Nephron (organoid): ENCODE measurements around the gene SOX10.

ENCODE experiments used
- H3K27ac Mint-ChIP-seq, 3 experiments: 2 replicates each; pipeline ENCODE4 v1.8.0; 2020; ENCODE audit warnings: mixed read lengths in 3 of 3, mild to moderate bottlenecking in 2 of 3, moderate library complexity in 1 of 3
- H3K27me3 Mint-ChIP-seq: 2 replicates; pipeline ENCODE4 v1.8.0; 2021; ENCODE audit warnings: low read depth, mild to moderate bottlenecking, moderate library complexity, mixed read lengths
- H3K36me3 Mint-ChIP-seq: 2 replicates; pipeline ENCODE4 v1.8.0; 2020; ENCODE audit warnings: low read depth, mixed read lengths
- H3K4me1 Mint-ChIP-seq: 2 replicates; pipeline ENCODE4 v1.8.0; 2020; ENCODE audit warnings: mixed read lengths
- H3K4me3 Mint-ChIP-seq, 3 experiments: 2 replicates each; pipeline ENCODE4 v1.8.0; 2020; ENCODE audit warnings: mild to moderate bottlenecking in 3 of 3, mixed read lengths in 3 of 3, moderate library complexity in 2 of 3
- H3K9me3 Mint-ChIP-seq: 2 replicates; pipeline ENCODE4 v1.8.0; 2020; ENCODE audit warnings: mixed read lengths
- CTCF ChIP-seq, 3 experiments: fragments of 200-600 bp; sonication (generic); IDR thresholded peaks; one replicate each; pipeline ENCODE4 v1.5.0; 2021; ENCODE audit warnings: antibody characterized with exemption in 3 of 3; ENCODE audit not compliant: unreplicated experiment in 3 of 3

The SOX10 gene

GRCh38 chr22:37991731-37992442, 7.5 kb upstream of the SOX10 start:
- Mint-ChIP-seq H3K4me3 (no peak overlapping the region), H3K27ac (no peak overlapping the region), H3K27me3 (no peaks in the 10 kb centered on the region), H3K9me3 (no peaks in the 10 kb centered on the region), H3K36me3 (no peaks in the 10 kb centered on the region), H3K4me1 (peaks cover 2% of the 10 kb centered on the region)
- TF ChIP-seq CTCF (IDR thresholded peaks at IDR 0.05; ENCODE audit: unreplicated experiment in 3 of 3) = no peak

GRCh38 chr22:37990862-37991261, 6.5 kb upstream of the SOX10 start:
- no peaks in the 10 kb centered on the region for H3K36me3 Mint-ChIP-seq
- no peak for TF ChIP-seq CTCF (IDR thresholded peaks at IDR 0.05; ENCODE audit: unreplicated experiment in 3 of 3)
- no peak overlapping the region for H3K4me3 Mint-ChIP-seq
- H3K4me1 Mint-ChIP-seq = no peaks in the 10 kb centered on the region
- H3K27me3 Mint-ChIP-seq = no peaks in the 10 kb centered on the region
- H3K9me3 Mint-ChIP-seq = no peaks in the 10 kb centered on the region
- no peak overlapping the region for H3K27ac Mint-ChIP-seq

GRCh38 chr22:37990301-37990700, 5.9 kb upstream of the SOX10 start:
- H3K27ac Mint-ChIP-seq = no peak overlapping the region
- H3K36me3 Mint-ChIP-seq = no peaks in the 10 kb centered on the region
- H3K27me3 Mint-ChIP-seq = peaks cover 3% of the 10 kb centered on the region

GRCh38 chr22:37989146-37990045, 5.0 kb upstream of the SOX10 start:
- H3K9me3 Mint-ChIP-seq = no peaks in the 10 kb centered on the region
- H3K27me3 Mint-ChIP-seq = peaks cover 4% of the 10 kb centered on the region
- no peak overlapping the region for H3K4me3 Mint-ChIP-seq
- no peaks in the 10 kb centered on the region for H3K4me1 Mint-ChIP-seq
- no peak for TF ChIP-seq CTCF (IDR thresholded peaks at IDR 0.05; ENCODE audit: unreplicated experiment in 3 of 3)
- H3K27ac Mint-ChIP-seq = no peak overlapping the region
- no peaks in the 10 kb centered on the region for H3K36me3 Mint-ChIP-seq

More at GRCh38 chr22:37990301-37990700, 5.9 kb upstream of the SOX10 start:
- Mint-ChIP-seq H3K4me3 (no peak overlapping the region), H3K4me1 (no peaks in the 10 kb centered on the region), H3K9me3 (no peaks in the 10 kb centered on the region)
- no peak for TF ChIP-seq CTCF (IDR thresholded peaks at IDR 0.05; ENCODE audit: unreplicated experiment in 3 of 3)

- no peak for TF ChIP-seq CTCF (IDR thresholded peaks at IDR 0.05; ENCODE audit: unreplicated experiment in 3 of 3)
- no peak overlapping the region for H3K4me3 Mint-ChIP-seq
- H3K4me1 Mint-ChIP-seq = no peaks in the 10 kb centered on the region
- H3K27ac Mint-ChIP-seq = no peak overlapping the region
- no peaks in the 10 kb centered on the region for H3K36me3 Mint-ChIP-seq
- H3K27me3 Mint-ChIP-seq = peaks cover 31% of the 10 kb centered on the region
- no peaks in the 10 kb centered on the region for H3K9me3 Mint-ChIP-seq
These were observed 2.0 kb upstream of the SOX10 start for GRCh38 chr22:37986371-37986770.
